Prostate gland (tissue), 2 donors: ENCODE results near the gene CAPN3.

Experiments used
- CTCF ChIP-seq, 4 experiments: fragments of 200-600 bp in 2 of 4; fragments of 450-650 bp in 2 of 4; sonication (generic) in 2 of 4; IDR thresholded peaks; 1 replicate in 3 of 4; 2 replicates in 1 of 4; pipeline ENCODE4 v1.5.1; 2016 to 2019; ENCODE audit warnings: antibody characterized with exemption in 4 of 4, mild to moderate bottlenecking in 2 of 4, moderate library complexity in 2 of 4
- POLR2AphosphoS5 ChIP-seq: sonication (generic); formaldehyde crosslinking; IDR thresholded peaks from one replicate; pipeline ENCODE4 v1.6.1; 2017; ENCODE audit warnings: antibody characterized with exemption

GRCh38 chr15:42343596-42344232 lies 15.6 kb upstream of the CAPN3 start:
- TF ChIP-seq CTCF (IDR thresholded peaks at IDR 0.05) (no peak), POLR2AphosphoS5 (no peak)
